GM21737 (cell line): ENCODE results near the gene SWT1.
A peak's percentile ranks its signal among the peaks of the same experiment; 100 is the strongest.
"Not testable (repeated sequence)": the region's sequence is repeated elsewhere in the genome, so short reads cannot be mapped to it uniquely, and the experiment has no call there.

Source experiments
- ATAC-seq: cut with Tn5 transposase; IDR thresholded peaks from one replicate; pipeline ENCODE4 v1.9.1; 2021; ENCODE audit warnings: mild to moderate bottlenecking, moderate library complexity; ENCODE audit not compliant: unreplicated experiment

SWT1 gene

GRCh38 chr1:185162491-185162890, 5.5 kb downstream of the SWT1 start:
- ATAC-seq: no peak

DNA sequence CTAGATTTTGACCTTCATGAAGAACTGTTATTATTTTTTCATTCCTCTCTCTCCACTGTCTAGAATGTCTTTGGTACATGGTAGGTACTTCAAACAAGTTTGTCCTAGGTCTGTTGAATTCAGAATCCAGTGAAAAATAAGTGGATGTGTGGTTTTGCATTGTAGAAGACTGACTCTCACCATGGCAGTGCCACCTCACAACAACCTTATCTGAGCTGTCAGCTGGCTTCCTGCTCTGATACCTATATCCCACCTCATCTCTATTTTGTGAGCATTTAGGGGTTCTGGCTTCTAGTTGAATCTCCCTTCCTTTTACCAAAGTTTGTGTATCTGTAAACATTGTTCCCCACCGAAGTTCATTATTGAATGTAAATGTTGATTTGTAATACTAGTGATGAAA, 9.1 kb downstream of the SWT1 start:
- no peak for ATAC-seq

DNA sequence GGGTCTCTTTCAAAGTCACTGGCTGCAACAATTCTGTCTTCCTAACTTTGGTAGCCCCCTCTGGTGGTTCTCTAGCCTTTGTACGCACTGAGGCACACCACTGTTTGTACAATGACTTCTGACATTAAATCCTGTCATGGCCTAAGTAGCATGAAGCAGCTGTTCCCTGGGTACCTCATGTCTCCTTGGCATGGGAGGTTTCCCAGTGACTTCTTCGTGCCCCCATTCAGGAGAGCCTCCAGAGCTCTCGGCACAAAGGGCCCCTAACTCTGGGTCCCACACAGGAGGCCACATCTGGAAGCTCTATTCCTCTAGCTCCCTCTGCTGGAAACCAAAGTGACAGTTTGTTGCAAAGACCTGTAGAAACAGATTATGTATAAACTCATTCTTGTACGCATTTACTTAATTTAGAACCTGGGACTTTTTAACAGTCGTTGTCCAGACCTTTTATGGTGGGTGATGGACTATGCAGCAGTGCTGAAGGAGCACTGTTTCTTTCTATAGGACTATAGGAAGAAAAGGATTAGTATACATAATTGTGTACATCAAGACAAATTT, 13.4 kb downstream of the SWT1 start:
- ATAC-seq: peak; percentile 76

DNA sequence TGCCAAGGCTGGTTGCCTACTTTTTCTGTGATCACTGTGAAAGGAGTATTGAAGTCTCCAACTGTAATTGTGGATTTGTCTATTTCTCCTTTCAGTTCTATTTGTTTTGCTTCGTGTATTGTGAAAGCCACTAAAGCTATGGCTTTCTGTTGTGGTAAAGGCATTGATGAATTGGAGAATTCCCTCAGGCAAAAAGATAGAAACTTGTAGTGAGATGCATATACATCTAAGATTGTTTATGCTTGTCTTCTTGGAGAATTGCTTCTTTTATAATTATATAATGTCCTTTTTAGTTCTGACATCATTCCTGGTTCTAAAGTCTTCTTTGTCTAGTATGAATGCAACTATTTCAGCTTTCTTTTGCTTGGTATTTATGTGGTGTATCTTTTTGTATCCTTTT, 36.8 kb downstream of the SWT1 start:
- no peak for ATAC-seq

DNA sequence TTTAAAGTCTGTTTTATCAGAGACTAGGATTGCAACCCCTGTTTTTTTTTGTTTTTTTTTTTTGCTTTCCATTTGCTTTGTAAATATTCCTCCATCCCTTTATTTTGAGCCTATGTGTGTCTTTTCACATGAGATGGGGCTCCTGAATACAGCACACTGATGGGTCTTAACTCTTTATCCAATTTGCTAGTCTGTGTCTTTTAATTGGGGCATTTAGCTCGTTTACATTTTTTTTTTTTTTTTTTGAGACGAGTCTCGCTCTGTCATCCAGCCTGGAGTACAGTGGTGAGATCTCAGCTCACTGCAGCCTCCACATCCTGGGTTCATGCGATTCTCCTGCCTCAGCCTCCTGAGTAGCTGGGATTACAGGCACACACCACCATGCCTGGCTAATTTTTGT, 41.7 kb downstream of the SWT1 start:
- ATAC-seq: not testable (repeated sequence)

- ATAC-seq: no peak
Observed at GRCh38 chr1:185200889-185201288, 43.9 kb downstream of the SWT1 start.

DNA sequence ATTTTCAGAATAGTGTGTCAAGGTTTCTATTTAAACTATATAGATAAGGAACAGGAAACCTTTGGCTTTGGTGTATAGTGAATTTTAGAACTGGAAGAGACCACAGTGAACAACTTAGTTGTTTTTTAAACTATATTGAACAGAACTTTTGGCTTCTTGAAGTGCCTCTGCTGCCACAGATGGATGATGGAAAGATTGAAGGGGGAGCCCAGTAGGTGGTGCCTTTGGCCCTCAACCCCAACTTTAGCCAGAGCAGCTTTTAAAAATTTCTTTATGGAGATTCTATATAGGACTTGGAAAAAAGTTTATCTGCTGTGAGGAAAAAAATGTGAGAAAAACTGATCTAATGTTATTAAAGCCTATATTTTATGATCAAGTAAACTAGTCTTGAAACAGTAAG, 50.2 kb downstream of the SWT1 start:
- no peak for ATAC-seq

- ATAC-seq: no peak
Observed at GRCh38 chr1:185207980-185208602, 51.1 kb downstream of the SWT1 start.

- ATAC-seq: no peak
Observed at GRCh38 chr1:185208626-185209180, 51.7 kb downstream of the SWT1 start.

- not testable (repeated sequence) for ATAC-seq
Observed at GRCh38 chr1:185209357-185209756, 52.4 kb downstream of the SWT1 start.

DNA sequence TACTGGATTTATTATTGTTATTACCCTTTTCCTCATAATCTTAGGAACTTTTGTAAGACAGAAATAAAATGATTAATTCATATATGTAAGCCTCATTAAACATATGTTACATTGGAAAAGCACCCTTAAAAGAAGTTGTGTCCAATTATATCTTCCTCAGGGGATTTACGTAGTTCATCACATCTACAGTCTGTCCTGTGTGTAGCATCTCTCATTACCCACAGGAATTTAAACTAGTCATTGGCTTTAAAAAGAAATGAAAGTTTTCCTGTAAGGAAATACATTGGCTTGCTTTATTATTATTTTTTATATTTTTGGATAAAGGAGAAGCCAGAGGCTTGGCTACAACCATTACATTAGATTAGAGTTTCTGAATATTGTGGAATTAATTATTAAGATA, 56.1 kb downstream of the SWT1 start:
- no peak for ATAC-seq

DNA sequence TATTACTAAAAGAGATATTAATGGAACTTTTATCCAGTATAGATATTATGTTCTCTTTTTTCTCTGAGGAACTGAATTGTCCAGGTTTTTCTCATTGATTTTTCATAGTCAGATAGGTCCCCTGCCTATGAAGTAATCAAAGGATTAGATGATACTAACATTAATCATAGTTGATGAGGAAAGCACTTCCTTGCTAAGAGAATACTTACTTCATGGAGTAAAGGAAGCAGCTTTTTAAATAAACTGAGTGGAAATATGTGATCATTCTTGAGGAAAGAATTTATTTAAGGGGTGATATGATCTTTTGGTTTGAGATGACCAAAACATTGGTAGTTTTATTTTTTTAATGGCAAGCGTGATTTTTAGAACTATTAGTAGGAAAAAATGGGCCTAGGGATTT, 58.9 kb downstream of the SWT1 start:
- no peak for ATAC-seq

DNA sequence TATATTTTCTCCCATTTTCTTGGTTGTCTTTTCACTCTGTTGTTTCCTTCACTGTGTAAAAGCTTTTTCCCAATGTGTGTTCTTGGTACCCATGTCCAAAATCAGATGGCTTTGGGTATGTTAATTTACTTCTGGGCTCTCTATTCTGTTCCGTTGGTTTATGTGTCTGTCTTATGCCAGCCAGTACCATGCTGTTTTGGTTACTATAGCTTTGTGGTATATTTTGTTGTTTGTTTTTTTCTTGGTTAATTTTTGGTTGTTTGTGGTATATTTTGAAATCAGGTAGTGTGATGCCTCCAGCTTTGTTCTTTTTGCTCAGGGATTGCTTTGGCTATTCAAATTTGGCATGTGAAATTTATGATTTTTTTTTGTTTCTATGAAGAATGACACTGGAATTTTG, 67.2 kb downstream of the SWT1 start:
- no peak for ATAC-seq

DNA sequence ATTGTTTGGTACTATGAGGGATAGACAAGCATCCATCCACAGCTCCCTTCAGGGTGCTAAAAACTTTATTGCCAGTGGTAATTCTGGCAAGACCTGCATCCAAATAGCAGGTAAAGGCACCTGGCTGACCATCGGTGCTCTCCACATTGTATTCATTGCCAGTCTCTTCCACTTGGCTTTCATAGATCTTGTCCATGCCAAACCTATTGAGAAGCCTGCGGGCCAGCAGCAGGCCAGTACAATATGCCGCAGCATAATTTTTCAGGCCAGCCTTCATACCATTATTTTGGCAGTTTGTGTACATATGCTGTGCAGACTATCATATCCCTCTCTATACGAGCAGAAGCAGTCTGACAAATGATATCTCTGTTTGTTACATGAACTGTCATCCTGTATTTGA, 70.2 kb downstream of the SWT1 start:
- no peak for ATAC-seq

DNA sequence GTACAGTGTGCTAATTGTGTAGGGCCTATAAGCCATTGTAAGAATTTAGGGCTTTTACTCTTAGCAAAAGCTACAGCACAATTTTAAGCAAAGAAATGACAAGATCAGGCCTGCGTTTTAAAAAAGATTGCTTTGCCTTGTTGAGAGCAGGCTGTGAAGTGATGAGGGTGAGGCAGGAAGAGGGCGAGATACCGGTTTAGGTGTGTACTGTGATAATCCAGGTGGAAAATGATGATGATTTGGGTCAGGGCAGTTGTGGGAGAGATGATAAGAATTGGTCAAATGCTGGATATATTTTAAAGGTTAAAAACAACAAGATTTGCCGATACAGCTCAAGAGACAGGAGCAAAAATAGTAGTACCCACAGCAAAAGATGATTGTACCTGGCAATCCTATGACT, 72.0 kb downstream of the SWT1 start:
- no peak for ATAC-seq

DNA sequence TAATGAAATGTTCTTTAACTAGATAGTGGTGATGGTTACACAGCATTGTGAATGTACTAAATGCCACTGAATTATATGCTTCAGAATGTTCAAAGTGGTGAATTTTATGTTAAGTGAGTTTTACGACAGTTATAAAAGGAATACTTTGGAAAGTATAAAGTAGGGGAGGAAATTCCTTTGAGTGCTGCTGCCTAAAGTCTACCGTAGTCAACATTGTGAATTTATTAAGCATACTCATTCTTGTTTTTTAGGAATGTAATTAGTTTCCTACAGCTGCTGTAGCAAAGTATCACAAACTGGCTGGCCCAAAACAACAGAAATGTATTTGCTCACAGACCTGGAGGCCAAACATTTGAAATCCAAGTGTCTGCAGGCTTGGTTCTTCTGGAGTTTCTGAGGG, 73.0 kb downstream of the SWT1 start:
- ATAC-seq: no peak

- no peak for ATAC-seq
Observed at GRCh38 chr1:185232874-185233273, 75.9 kb downstream of the SWT1 start.

DNA sequence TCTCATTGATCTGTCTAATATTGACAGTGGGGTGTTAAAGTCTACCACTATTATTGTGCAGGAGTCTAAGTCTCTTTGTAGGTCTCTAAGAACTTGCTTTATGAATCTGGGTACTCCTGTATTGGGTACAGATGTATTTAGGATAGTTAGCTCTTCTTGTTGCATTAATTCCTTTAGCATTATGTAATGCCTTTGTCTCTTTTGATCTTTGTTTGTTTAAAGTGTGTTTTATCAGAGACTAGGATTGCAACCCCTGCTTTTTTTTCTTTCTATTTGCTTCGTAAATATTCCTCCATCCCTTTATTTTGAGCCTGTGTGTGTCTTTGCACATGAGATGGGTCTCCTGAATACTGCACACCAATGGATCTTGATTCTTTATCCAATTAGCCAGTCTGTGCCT, 77.2 kb downstream of the SWT1 start:
- not testable (repeated sequence) for ATAC-seq

DNA sequence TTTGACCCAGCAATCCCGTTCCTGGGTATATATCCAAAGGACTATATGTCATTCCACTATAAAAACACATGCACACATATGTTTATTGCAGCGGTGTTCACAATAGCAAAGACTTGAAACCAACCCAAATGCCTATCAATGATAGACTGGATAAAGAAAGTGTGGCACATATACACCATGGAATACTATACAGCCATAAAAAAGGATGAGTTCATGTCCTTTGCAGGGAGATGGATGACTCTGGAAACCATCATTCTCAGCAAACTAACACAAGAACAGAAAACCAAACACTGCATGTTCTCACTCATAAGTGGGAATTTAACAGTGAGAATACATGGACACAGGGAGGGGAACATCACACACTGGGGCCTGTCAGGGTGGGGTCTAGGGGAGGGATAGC, 80.2 kb downstream of the SWT1 start:
- ATAC-seq: not testable (repeated sequence)

GRCh38 chr1:185237661-185238060, 80.7 kb downstream of the SWT1 start:
- ATAC-seq: no peak

DNA sequence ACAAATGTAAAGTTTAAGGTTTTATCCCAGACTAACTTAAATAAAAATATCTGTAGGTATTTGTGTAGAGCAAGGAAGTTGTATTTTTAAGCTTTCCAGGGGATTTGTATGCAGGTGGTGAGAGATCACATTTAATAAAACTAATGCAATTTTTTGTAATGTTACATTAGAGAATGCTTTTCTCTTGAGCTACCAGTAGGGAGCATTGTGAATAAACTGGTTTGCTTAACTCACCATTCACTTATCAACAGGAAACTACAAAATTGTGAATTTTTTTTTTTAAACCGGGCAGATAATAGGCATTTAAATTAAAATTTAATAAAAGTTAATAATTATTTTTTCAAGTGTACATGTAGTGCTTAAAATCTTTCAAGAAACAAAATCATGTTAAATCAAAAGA, 81.5 kb downstream of the SWT1 start:
- ATAC-seq: no peak

- ATAC-seq: no peak
Observed at GRCh38 chr1:185239861-185240260, 82.9 kb downstream of the SWT1 start.

DNA sequence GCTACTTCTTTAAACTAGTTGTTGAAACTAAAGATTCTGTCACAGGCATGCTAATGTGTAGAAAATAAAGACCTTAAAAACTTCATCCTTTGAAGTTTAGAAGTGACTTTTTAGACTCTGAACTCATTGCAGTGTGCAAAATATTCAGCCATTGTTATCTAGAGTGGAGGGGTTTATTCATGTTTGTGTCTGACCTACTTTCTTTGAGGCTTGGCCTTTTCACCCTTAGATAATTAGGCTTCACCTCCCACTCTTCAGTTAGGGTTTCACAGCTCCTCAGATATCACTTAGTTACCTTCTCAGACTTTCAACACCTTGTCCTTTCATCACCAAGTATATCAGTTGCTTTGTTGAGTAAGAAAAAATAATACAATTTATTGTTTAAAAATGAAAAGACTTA, 84.2 kb downstream of the SWT1 start:
- no peak for ATAC-seq
